Mesenchymal stem cell (in vitro differentiated cells and primary cell): ENCODE results near the gene TSEN54.
"Not testable (repeated sequence)": the region's sequence is repeated elsewhere in the genome, so short reads cannot be mapped to it uniquely, and the experiment has no call there.

ENCODE experiments used
- DNase-seq: peaks from one replicate; pipeline ENCODE4 v3.0.0-alpha.2; 2013
- H2AFZ ChIP-seq: one replicate; pipeline ENCODE4 v1.6.1; 2013; ENCODE audit warnings: low read depth, mild to moderate bottlenecking, control low read depth, inconsistent platforms, low read length, moderate library complexity
- H2AK5ac ChIP-seq: 2 replicates; pipeline ENCODE4 v1.6.1; 2013; ENCODE audit warnings: low read length, moderate library complexity, mild to moderate bottlenecking, inconsistent platforms; ENCODE audit not compliant: severe bottlenecking
- H2BK120ac ChIP-seq: one replicate; pipeline ENCODE4 v1.6.1; 2013; ENCODE audit warnings: low read depth, mild to moderate bottlenecking, inconsistent platforms, low read length, moderate library complexity
- H2BK12ac ChIP-seq, 2 experiments: one replicate each; pipeline ENCODE4 v1.6.1; 2013; ENCODE audit warnings: inconsistent platforms in 2 of 2, low read length in 2 of 2, mild to moderate bottlenecking in 2 of 2, moderate library complexity in 2 of 2, control low read depth in 1 of 2
- H2BK15ac ChIP-seq: one replicate; pipeline ENCODE4 v1.6.1; 2013; ENCODE audit warnings: mild to moderate bottlenecking, low read depth, inconsistent platforms; ENCODE audit not compliant: poor library complexity, severe bottlenecking
- H2BK5ac ChIP-seq: 2 replicates; pipeline ENCODE4 v1.6.1; 2013; ENCODE audit warnings: low read depth, mild to moderate bottlenecking, low read length, control low read depth, inconsistent platforms; ENCODE audit not compliant: poor library complexity, severe bottlenecking
- H3K14ac ChIP-seq, 2 experiments: one replicate each; pipeline ENCODE4 v1.6.1; 2013; ENCODE audit warnings: inconsistent platforms in 2 of 2, low read length in 2 of 2, control low read depth in 1 of 2, mild to moderate bottlenecking in 1 of 2, moderate library complexity in 1 of 2
- H3K18ac ChIP-seq, 2 experiments: one replicate each; pipeline ENCODE4 v1.6.1; 2013; ENCODE audit warnings: inconsistent platforms in 2 of 2, low read length in 2 of 2, control low read depth in 1 of 2, low read depth in 1 of 2, mild to moderate bottlenecking in 1 of 2
- H3K23ac ChIP-seq, 2 experiments: one replicate each; pipeline ENCODE4 v1.6.1; 2013; ENCODE audit warnings: inconsistent platforms in 2 of 2, low read length in 2 of 2, mild to moderate bottlenecking in 2 of 2, moderate library complexity in 2 of 2, control low read depth in 1 of 2
- H3K27ac ChIP-seq: 2 replicates; pipeline ENCODE4 v1.5.1; 2013; ENCODE audit warnings: mild to moderate bottlenecking, moderate library complexity, low read length, control low read depth, inconsistent platforms; ENCODE audit not compliant: poor library complexity, severe bottlenecking
- H3K27me3 ChIP-seq, 2 experiments: 2 replicates each; pipeline versions ENCODE4 v1.6.1 to v1.7.0; 2013; ENCODE audit warnings: low read length in 2 of 2, mild to moderate bottlenecking in 2 of 2, moderate library complexity in 2 of 2, control low read depth in 1 of 2, inconsistent platforms in 1 of 2; ENCODE audit not compliant: control insufficient read depth in 1 of 2, insufficient read depth in 1 of 2
- H3K36me3 ChIP-seq, 2 experiments: 2 replicates each; pipeline versions ENCODE4 v1.6.1 to v1.7.0; 2013; ENCODE audit warnings: low read length in 2 of 2, control low read depth in 1 of 2, inconsistent platforms in 1 of 2, low read depth in 1 of 2, mild to moderate bottlenecking in 1 of 2; ENCODE audit not compliant: insufficient read depth in 2 of 2, control insufficient read depth in 1 of 2
- H3K4ac ChIP-seq, 2 experiments: one replicate each; pipeline ENCODE4 v1.6.1; 2013; ENCODE audit warnings: inconsistent platforms in 2 of 2, low read length in 2 of 2, mild to moderate bottlenecking in 2 of 2, moderate library complexity in 2 of 2, control low read depth in 1 of 2, low read depth in 1 of 2
- H3K4me1 ChIP-seq: 2 replicates; pipeline ENCODE4 v1.6.1; 2013; ENCODE audit warnings: low read depth, low read length, control low read depth; ENCODE audit not compliant: control insufficient read depth, insufficient read depth
- H3K4me2 ChIP-seq: 2 replicates; pipeline ENCODE4 v1.6.1; 2013; ENCODE audit warnings: low read length, mild to moderate bottlenecking, inconsistent platforms; ENCODE audit not compliant: poor library complexity, severe bottlenecking
- H3K4me3 ChIP-seq, 2 experiments: 2 replicates each; pipeline versions ENCODE4 v1.5.1 to v1.7.0; 2013; ENCODE audit warnings: low read length in 2 of 2, mild to moderate bottlenecking in 2 of 2, control low read depth in 1 of 2, low read depth in 1 of 2; ENCODE audit not compliant: insufficient read depth in 1 of 2
- H3K79me1 ChIP-seq: replicated peaks from 2 replicates; pipeline ENCODE4 v1.6.1; 2013; ENCODE audit warnings: mild to moderate bottlenecking, control low read depth, low read length, inconsistent platforms; ENCODE audit not compliant: poor library complexity, severe bottlenecking
- H3K9ac ChIP-seq: 2 replicates; pipeline ENCODE4 v1.7.0; 2013; ENCODE audit warnings: mild to moderate bottlenecking, low read length, moderate library complexity
- H3K9me3 ChIP-seq: 2 replicates; pipeline ENCODE4 v1.7.0; 2013; ENCODE audit warnings: mild to moderate bottlenecking, low read length; ENCODE audit not compliant: control insufficient read depth
- H4K8ac ChIP-seq: one replicate; pipeline ENCODE4 v1.6.1; 2013; ENCODE audit warnings: inconsistent platforms, mild to moderate bottlenecking, low read length, moderate library complexity
- H4K91ac ChIP-seq: one replicate; pipeline ENCODE4 v1.6.1; 2013; ENCODE audit warnings: mild to moderate bottlenecking, low read length, inconsistent platforms
- WGBS: methylation state at CpG from one replicate; pipeline ENCODE4 v1.1.7; 2013; ENCODE audit warnings: mixed read lengths; 5-methylcytosine and 5-hydroxymethylcytosine counted together

Gene TSEN54

DNA sequence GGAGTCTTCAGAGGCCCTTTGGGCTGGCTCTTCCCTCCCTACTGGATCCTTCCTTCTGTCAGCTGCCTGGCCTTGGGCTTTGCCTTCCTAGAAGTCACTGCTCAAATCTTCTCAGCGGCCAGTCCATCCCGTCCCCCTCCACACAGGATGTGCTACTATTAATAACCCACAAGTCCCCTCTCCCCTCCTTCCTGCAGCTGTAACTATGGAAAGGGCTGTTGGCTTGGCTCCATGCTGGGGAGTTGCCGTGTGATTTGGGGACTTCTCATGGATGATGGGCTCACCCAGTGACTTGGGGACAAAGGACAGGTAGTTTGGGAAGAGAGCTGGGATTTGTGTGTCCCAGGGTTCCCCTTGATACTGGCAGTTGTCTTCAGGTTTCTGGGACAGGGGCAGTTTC lies 40.5 kb upstream of the TSEN54 start:
- 24% methylated on average over 3 of the region's 3 CpGs for WGBS

DNA sequence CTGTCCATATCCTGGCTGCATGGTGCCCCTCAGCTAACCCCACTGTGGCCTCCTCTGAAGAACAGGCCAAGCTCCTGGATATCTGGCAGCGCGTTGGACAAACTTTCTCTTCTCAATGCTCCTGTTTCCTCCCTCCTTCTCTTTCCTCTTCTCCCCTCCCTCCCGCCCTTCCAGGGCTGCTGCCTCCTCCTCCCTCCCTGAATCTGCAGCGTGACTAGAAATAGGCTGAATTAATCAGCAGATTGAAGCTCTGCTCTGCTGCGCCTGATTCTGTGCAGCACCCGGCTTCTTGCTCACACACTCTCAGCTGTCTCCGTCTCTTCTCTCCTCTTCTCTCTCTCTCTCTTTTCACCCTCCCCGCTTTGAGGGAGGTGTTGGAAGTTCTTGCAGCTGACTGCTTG lies 40.1 kb upstream of the TSEN54 start:
- no peak overlapping the region for H3K14ac ChIP-seq
- H2BK15ac ChIP-seq, result peak overlapping the region; percentile 14
- no peaks in the 10 kb centered on the region for H3K9me3 ChIP-seq
- H3K4me3 ChIP-seq, result no peak overlapping the region
- H3K27me3 ChIP-seq, result no peaks in the 10 kb centered on the region
- H3K23ac ChIP-seq, result no peak overlapping the region
- H2AK5ac ChIP-seq, result no peak overlapping the region
- no peak overlapping the region for H3K4ac ChIP-seq
- no peak overlapping the region for H3K18ac ChIP-seq
- DNase-seq, result peak; percentile 36
- H2AFZ ChIP-seq, result no peak overlapping the region
- 68% methylated on average over 7 of the region's 8 CpGs for WGBS
- peaks cover 39% of the 10 kb centered on the region for H3K79me1 ChIP-seq
- H3K27ac ChIP-seq, result no peak overlapping the region
- no peak overlapping the region for H4K8ac ChIP-seq
- peaks cover 21 to 45% of the 10 kb centered on the region in 2 experiments for H3K36me3 ChIP-seq
- peaks cover 26% of the 10 kb centered on the region for H3K4me1 ChIP-seq
- no peak overlapping the region for H4K91ac ChIP-seq
- H2BK5ac ChIP-seq, result no peak overlapping the region
- no peak overlapping the region for H3K4me2 ChIP-seq
- H2BK120ac ChIP-seq, result no peak overlapping the region
- no peak overlapping the region for H3K9ac ChIP-seq
- no peak overlapping the region for H2BK12ac ChIP-seq

More for the DNA sequence above, 40.5 kb upstream of the TSEN54 start:
- H4K8ac ChIP-seq, result no peak overlapping the region
- H2BK5ac ChIP-seq, result no peak overlapping the region
- no peaks in the 10 kb centered on the region for H3K9me3 ChIP-seq
- no peak overlapping the region for H2BK120ac ChIP-seq
- no peak overlapping the region for H3K4me3 ChIP-seq
- H2AFZ ChIP-seq, result no peak overlapping the region
- peaks cover 21 to 41% of the 10 kb centered on the region in 2 experiments for H3K36me3 ChIP-seq
- H3K79me1 ChIP-seq, result peaks cover 35% of the 10 kb centered on the region
- H3K27ac ChIP-seq, result no peak overlapping the region
- peak overlapping the region; percentile 73 for H4K91ac ChIP-seq
- H3K4ac ChIP-seq, result no peak overlapping the region
- no peak overlapping the region for H2AK5ac ChIP-seq
- no peak overlapping the region for H2BK12ac ChIP-seq
- no peak overlapping the region for H2BK15ac ChIP-seq
- DNase-seq, result no peak
- H3K4me1 ChIP-seq, result peaks cover 26% of the 10 kb centered on the region
- no peak overlapping the region for H3K4me2 ChIP-seq
- H3K14ac ChIP-seq, result no peak overlapping the region
- no peak overlapping the region for H3K9ac ChIP-seq
- no peaks in the 10 kb centered on the region for H3K27me3 ChIP-seq
- peak overlapping the region in 1 of 2 experiments; percentile 47 for H3K18ac ChIP-seq
- no peak overlapping the region for H3K23ac ChIP-seq

DNA sequence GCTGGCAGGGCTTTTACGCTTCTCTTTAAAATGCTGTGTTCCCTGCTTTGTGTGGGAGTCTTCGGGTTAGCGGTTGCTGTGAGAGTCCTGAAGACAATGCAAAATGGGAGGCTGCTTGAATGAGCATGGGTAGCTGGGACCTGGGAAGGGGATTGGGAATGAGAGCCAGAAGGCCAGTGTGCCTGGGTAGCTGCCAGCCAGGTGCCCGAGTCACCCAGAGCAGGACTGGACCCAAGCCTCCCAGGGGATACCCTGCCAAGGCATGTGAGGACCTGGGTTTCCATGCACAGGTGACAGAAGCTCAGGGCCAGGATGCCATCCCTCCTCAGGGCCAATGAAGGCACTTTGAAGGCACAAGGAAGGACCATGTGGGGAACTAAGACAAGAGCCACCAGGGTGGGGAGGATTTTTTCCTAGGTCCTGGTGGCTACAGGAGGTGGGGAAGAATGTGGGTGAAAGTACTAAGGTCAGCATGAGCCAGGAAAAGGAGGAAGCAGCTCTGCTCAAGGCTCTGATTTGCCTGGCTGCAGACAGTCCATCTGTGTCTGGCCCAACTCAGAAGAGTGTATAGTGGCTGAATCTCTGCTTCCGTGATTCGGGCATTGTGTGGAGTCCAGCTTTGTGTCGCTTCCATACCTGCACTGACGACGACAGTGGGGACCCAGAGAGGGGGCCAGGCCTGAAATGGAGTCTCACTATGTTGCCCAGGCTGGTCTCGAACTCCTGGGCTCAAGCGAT lies 39.4 kb upstream of the TSEN54 start:
- Histone ChIP-seq H3K14ac (no peak overlapping the region), H3K4ac (no peak overlapping the region), H4K8ac (peak overlapping the region; percentile 33), H2AFZ (no peak overlapping the region), H3K27ac (no peak overlapping the region), H2BK15ac (peak overlapping the region; percentile 14), H3K36me3 (peaks cover 17 to 49% of the 10 kb centered on the region in 2 experiments), H2BK12ac (no peak overlapping the region), H2BK120ac (no peak overlapping the region), H3K9me3 (no peaks in the 10 kb centered on the region), H3K4me2 (no peak overlapping the region), H3K18ac (no peak overlapping the region), H3K79me1 (peaks cover 43% of the 10 kb centered on the region), H3K23ac (no peak overlapping the region), H2AK5ac (no peak overlapping the region), H3K27me3 (no peaks in the 10 kb centered on the region), H4K91ac (peak overlapping the region; percentile 58), H3K9ac (no peak overlapping the region), H3K4me1 (peaks cover 26% of the 10 kb centered on the region), H2BK5ac (no peak overlapping the region), H3K4me3 (no peak overlapping the region)
- WGBS, result 84% methylated on average over 11 of the region's 11 CpGs
- no peak for DNase-seq

DNA sequence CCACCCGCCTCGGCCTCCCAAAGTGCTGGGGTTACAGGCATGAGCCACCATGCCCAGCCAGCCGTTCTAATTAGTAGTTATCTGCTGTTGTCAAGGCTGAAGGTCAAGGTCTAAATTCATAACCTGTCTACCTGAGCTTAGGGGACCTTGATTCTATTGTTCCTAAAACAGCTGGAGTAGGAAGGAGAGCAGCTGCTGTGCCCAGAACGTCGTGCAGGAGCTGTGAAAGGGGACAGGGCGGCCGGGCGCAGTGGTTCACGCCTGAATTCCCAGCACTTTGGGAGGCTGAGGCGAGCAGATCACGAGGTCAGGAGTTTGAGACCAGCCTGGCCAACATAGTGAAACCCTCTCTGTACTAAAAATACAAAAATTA lies 38.9 kb upstream of the TSEN54 start:
- not testable (repeated sequence) for H3K18ac ChIP-seq, H3K23ac ChIP-seq, DNase-seq, H2AK5ac ChIP-seq, H3K27ac ChIP-seq, H3K9ac ChIP-seq, H2AFZ ChIP-seq, H3K4me3 ChIP-seq, H4K8ac ChIP-seq, H2BK5ac ChIP-seq, H3K27me3 ChIP-seq, H3K4me2 ChIP-seq, H4K91ac ChIP-seq, H2BK15ac ChIP-seq, H3K4ac ChIP-seq, H2BK120ac ChIP-seq, H3K14ac ChIP-seq, H3K9me3 ChIP-seq, H2BK12ac ChIP-seq
- Histone ChIP-seq H3K79me1 (peaks cover 42% of the 10 kb centered on the region), H3K4me1 (peaks cover 26% of the 10 kb centered on the region), H3K36me3 (peaks cover 12 to 45% of the 10 kb centered on the region in 2 experiments)
- 97% methylated on average over 11 of the region's 11 CpGs for WGBS
